ENCODE data around the gene TTLL11. TPM values are rescaled to one million over a fixed set of nuclear protein-coding genes. Genes with fewer than 3 reads are reported as not detected.

TTLL11 gene
- total RNA-seq, 1 experiment from 2014 or later: 7.0 TPM

DNA sequence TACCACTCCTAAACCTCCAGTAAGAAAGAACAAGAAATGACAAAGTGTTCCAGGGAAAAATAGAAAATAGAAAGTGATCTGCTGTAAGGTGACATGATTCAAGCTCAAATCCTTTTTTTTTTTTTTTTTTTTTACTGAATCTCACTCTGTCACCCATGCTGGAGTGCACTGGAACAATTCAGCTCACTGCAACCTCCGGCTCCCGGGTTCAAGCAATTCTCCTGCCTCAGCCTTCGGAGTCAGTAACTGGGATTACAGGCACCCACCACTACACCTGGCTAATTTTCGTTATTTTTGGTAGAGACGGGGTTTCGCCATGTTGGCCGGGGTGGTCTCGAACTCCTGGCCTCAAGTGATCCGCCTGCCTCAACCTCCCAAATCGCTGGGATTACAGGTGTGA lies 35.9 kb downstream of the TTLL11 start:
- no peak overlapping the region for H3K27ac ChIP-seq (ENCODE audit: low read length)

DNA sequence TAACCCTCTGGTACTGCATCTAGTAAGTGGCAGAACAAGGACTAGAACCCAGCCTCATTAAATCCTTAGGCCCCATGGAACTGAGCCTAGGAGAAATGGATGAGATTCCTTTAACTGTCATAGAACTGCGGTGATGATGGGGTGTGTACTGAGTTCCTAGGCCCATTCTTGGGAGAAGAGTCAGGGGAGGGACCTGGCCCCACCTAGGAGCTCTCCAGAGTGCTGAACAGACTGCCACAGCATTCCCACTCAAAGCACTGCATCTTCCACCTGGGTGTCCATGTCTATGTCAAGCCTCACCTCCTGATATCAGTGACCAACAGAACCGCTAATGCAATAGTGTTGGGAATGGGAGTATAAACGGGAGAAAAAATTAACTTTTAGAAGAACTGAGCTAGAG lies 36.6 kb downstream of the TTLL11 start:
- CTCF ChIA-PET: no interaction called here
- POLR2A ChIA-PET (ENCODE audit: unreplicated experiment): no interaction called here
- Histone ChIP-seq H3K9me3 (ENCODE audit: low read length) (no peaks in the 10 kb centered on the region), H2AFZ (ENCODE audit: low read length) (no peak overlapping the region), H3K36me3 (ENCODE audit: low read depth, low read length) (no peaks in the 10 kb centered on the region), H3K79me2 (ENCODE audit: low read length) (no peaks in the 10 kb centered on the region), H3K9me2 (replicated peaks; ENCODE audit: low read length) (no peaks in the 10 kb centered on the region), H3K4me3 (ENCODE audit: low read length) (no peak overlapping the region), H3K4me2 (ENCODE audit: low read length) (no peak overlapping the region), H3K27me3 (ENCODE audit: low read length) (no peaks in the 10 kb centered on the region), H3K4me1 (ENCODE audit: insufficient read depth, low read length) (peaks cover 5% of the 10 kb centered on the region), H3K9ac (ENCODE audit: low read length) (no peak overlapping the region), H3K27ac (ENCODE audit: low read length) (no peak overlapping the region), H4K20me1 (ENCODE audit: low read length) (no peaks in the 10 kb centered on the region), H3F3A (ENCODE audit: low read length, unreplicated experiment) (no peaks in the 10 kb centered on the region)
- intact Hi-C loops (cut with micrococcal nuclease): no loop called here
- BruUV-seq (replicated peaks): no TSS peak
- TF ChIP-seq, protein P1, sequence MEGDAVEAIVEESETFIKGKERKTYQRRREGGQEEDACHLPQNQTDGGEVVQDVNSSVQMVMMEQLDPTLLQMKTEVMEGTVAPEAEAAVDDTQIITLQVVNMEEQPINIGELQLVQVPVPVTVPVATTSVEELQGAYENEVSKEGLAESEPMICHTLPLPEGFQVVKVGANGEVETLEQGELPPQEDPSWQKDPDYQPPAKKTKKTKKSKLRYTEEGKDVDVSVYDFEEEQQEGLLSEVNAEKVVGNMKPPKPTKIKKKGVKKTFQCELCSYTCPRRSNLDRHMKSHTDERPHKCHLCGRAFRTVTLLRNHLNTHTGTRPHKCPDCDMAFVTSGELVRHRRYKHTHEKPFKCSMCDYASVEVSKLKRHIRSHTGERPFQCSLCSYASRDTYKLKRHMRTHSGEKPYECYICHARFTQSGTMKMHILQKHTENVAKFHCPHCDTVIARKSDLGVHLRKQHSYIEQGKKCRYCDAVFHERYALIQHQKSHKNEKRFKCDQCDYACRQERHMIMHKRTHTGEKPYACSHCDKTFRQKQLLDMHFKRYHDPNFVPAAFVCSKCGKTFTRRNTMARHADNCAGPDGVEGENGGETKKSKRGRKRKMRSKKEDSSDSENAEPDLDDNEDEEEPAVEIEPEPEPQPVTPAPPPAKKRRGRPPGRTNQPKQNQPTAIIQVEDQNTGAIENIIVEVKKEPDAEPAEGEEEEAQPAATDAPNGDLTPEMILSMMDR (conservative IDR thresholded peaks at IDR 0.05; ENCODE audit: low read depth, low read length): no peak
- no peak for TF ChIP-seq EZH2 (IDR thresholded peaks at IDR 0.05; ENCODE audit: low read length, unreplicated experiment)
- TF ChIP-seq EZH2phosphoT487 (IDR thresholded peaks at IDR 0.05; ENCODE audit: borderline replicate concordance, low read length): no peak
- DNase-seq (peak; percentile 27), ATAC-seq (no peak)

More for the DNA sequence above, 35.9 kb downstream of the TTLL11 start:
- no peaks in the 10 kb centered on the region for H3K9me2 ChIP-seq (replicated peaks; ENCODE audit: low read length)
- ChIA-PET CTCF (no interaction called here), POLR2A (ENCODE audit: unreplicated experiment) (no interaction called here)
- BruUV-seq (replicated peaks): no TSS peak
- H3K4me2 ChIP-seq (ENCODE audit: low read length): no peak overlapping the region
- H2AFZ ChIP-seq (ENCODE audit: low read length): no peak overlapping the region
- no peaks in the 10 kb centered on the region for H3K27me3 ChIP-seq (ENCODE audit: low read length)
- peaks cover 5% of the 10 kb centered on the region for H3K4me1 ChIP-seq (ENCODE audit: insufficient read depth, low read length)
- ATAC-seq (no peak), DNase-seq (no peak)
- H3K36me3 ChIP-seq (ENCODE audit: low read depth, low read length): no peaks in the 10 kb centered on the region
- H3K79me2 ChIP-seq (ENCODE audit: low read length): no peaks in the 10 kb centered on the region
- H3F3A ChIP-seq (ENCODE audit: low read length, unreplicated experiment): no peaks in the 10 kb centered on the region
- H3K9ac ChIP-seq (ENCODE audit: low read length): no peak overlapping the region
- intact Hi-C loops (cut with micrococcal nuclease): no loop called here
- no peaks in the 10 kb centered on the region for H4K20me1 ChIP-seq (ENCODE audit: low read length)
- no peaks in the 10 kb centered on the region for H3K9me3 ChIP-seq (ENCODE audit: low read length)
- TF ChIP-seq EZH2phosphoT487 (IDR thresholded peaks at IDR 0.05; ENCODE audit: borderline replicate concordance, low read length) (no peak), EZH2 (IDR thresholded peaks at IDR 0.05; ENCODE audit: low read length, unreplicated experiment) (no peak)
- TF ChIP-seq, protein P1 (conservative IDR thresholded peaks at IDR 0.05; ENCODE audit: low read depth, low read length): no peak
- H3K4me3 ChIP-seq (ENCODE audit: low read length): no peak overlapping the region

DNA sequence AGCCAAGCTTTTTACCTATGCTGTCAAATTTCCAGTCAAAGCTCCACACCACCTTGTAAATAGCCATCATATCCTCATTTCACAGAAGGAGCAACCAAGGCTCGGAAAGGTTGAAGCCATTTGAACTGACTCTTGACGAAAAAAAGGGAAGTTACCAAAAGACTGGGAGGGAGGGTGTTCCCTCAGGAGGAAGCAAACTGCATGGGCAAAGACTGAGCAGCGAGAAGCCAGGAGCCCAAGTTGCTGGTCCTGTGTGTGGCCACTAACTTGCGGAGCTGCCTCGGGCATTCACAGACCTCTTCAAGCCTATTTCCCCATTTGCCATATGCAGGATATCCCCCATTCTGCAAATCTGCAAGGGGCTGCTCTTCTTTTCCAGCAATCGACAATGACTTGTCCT lies 37.4 kb downstream of the TTLL11 start:
- H3K9me3 ChIP-seq (ENCODE audit: low read length): no peaks in the 10 kb centered on the region
- DNase-seq (no peak), ATAC-seq (no peak)
- H2AFZ ChIP-seq (ENCODE audit: low read length): no peak overlapping the region
- no peaks in the 10 kb centered on the region for H4K20me1 ChIP-seq (ENCODE audit: low read length)
- no peaks in the 10 kb centered on the region for H3K27me3 ChIP-seq (ENCODE audit: low read length)
- H3K79me2 ChIP-seq (ENCODE audit: low read length): no peaks in the 10 kb centered on the region
- intact Hi-C loops (cut with micrococcal nuclease): no loop called here
- H3K9ac ChIP-seq (ENCODE audit: low read length): no peak overlapping the region
- H3K36me3 ChIP-seq (ENCODE audit: low read depth, low read length): no peaks in the 10 kb centered on the region
- TF ChIP-seq EZH2phosphoT487 (IDR thresholded peaks at IDR 0.05; ENCODE audit: borderline replicate concordance, low read length): no peak
- TF ChIP-seq, protein P1 (conservative IDR thresholded peaks at IDR 0.05; ENCODE audit: low read depth, low read length): no peak
- TF ChIP-seq EZH2 (IDR thresholded peaks at IDR 0.05; ENCODE audit: low read length, unreplicated experiment): no peak
- peaks cover 5% of the 10 kb centered on the region for H3K4me1 ChIP-seq (ENCODE audit: insufficient read depth, low read length)
- no peak overlapping the region for H3K27ac ChIP-seq (ENCODE audit: low read length)
- H3K9me2 ChIP-seq (replicated peaks; ENCODE audit: low read length): no peaks in the 10 kb centered on the region
- CTCF ChIA-PET: no interaction called here
- POLR2A ChIA-PET (ENCODE audit: unreplicated experiment): no interaction called here
- H3K4me2 ChIP-seq (ENCODE audit: low read length): no peak overlapping the region
- no peak overlapping the region for H3K4me3 ChIP-seq (ENCODE audit: low read length)
- no TSS peak for BruUV-seq (replicated peaks)
- H3F3A ChIP-seq (ENCODE audit: low read length, unreplicated experiment): no peaks in the 10 kb centered on the region
